GM21390 (cell line): ENCODE results near the gene REM1.

Experiments used
- ATAC-seq: cut with Tn5 transposase; IDR thresholded peaks from one replicate; pipeline ENCODE4 v1.9.1; 2021; ENCODE audit not compliant: unreplicated experiment

Gene REM1

GRCh38 chr20:31476643-31477215, 1.6 kb downstream of the REM1 start:
- ATAC-seq, result no peak

- ATAC-seq, result no peak
These were observed 8.9 kb downstream of the REM1 start for GRCh38 chr20:31484001-31484400.

DNA sequence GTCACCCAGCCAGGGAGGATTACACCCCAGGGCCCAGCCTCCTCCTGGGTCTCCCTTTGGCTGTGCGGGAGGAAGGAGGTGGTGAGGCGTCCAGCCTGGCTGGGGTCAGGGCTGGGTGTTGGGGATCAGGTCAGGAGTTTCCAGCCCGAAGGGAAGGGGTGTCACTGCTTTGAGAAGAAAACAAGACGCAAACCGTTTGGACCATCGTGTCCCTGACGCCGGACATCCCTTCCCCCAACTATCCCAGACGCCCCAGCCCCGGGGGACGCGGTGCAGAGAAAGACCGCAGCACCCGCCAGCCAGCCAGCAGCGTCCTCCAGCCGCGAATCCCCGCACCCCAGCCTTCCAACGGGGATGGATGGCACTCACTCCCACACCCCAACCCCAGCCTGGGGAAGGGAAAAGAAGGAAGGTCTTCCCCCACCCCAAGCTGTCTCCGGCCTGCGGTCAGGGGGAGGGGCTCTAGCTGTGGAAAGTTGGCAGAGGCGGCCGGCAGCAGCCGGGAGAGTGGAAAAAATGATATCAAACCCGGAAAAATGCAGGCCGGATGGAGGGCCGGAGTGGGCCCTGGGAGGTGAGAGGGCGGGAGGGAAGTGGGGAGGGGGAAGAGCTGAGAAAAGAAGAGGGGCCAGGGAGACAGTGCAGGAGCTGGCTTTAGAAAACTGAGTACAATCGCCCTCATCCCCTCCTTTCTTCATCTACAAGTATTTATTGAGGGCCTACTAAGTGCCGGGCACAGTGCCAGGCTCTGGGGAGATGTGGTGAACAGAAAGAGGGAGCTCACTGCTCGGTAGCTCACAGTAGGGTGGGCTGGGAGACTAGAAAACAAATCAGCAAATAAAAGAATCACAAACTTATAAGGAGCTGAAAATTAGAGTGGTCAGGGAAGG, 10.6 kb downstream of the REM1 start:
- ATAC-seq, result no peak

DNA sequence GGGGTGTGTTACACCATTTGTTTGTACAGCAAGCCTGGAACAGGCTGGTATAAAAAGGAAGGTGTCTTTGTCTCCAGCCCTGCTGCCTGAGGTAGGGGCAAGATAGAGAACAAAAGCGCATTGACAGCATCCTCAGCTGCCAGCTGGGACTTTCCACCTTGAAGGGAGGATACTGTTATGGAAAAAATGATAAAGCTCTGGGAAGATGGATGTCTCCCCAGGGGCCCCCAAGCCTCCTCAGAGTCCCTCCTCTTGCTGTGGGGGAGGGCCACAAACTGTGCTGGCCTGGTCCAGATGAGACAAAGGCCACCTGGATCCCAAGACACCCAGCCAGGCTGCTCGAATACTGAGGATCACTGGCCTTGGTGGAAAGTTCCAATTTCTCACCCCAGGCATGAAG, 13.0 kb downstream of the REM1 start:
- ATAC-seq, result no peak

DNA sequence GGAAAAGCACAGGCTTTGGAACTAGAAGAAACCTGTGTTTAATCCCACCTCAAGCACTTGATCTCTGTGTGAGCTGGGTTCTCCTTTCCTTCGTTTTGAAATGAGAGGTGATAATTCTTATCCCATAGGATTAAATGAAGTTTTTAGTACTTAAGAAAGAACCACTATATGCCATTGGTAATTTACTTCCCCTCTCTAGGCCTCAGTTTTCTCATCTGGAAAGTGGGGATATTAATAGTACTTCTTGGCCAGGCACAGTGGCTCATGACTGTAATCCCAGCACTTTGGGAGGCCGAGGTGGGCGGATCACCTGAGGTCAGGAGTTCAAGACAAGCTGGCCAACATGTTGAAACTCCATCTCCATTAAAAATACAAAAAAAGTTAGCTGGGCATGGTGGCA, 14.1 kb downstream of the REM1 start:
- ATAC-seq, result no peak

DNA sequence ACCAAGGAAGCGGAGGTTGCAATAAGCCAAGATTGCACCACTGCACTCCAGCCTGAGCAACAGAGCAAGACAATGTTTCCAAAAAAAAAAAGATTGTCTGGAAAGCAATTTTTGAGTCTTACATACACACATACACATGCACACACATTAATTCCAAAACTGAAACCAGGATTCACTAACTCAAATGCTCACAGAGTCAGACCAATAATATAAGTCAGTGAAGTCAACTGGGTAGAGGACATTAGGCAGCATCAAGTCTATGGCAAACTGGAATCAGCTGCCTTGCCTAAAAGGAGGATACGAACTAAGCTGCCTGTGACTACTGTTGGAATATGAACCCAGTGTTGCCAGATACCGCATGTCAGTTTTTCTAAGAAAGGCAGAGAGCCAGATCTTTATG, 15.7 kb downstream of the REM1 start:
- ATAC-seq, result no peak

- ATAC-seq, result no peak
These were observed 19.0 kb downstream of the REM1 start for GRCh38 chr20:31494131-31494530.

DNA sequence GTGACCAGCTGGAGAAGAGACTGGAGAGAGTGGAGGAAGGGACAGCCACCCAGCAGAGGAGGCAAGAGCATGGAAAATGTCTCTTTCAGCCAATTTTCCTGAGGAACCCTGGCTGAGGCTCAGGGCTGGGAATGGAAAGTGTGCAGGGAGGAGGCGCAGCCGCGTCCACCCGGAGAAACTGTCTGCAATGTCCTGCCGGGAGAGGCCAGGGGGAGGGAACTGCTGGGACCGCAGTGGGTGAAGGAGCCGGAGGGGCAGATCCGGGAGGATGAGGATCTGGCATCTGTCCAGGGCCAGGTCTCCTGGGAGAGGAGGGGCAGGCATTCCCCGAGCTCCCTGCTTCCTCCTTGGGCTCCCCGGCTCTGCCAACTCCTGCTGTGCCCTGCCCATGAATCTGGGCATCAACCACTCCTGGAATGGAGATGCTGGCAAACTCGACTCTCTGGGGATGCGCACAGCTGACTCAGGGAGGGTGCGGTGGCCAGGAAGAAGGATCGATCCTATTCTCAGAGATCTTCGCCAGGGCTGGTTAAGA, 21.7 kb downstream of the REM1 start:
- no peak for ATAC-seq

GRCh38 chr20:31497838-31498540, 22.9 kb downstream of the REM1 start:
- ATAC-seq, result no peak

DNA sequence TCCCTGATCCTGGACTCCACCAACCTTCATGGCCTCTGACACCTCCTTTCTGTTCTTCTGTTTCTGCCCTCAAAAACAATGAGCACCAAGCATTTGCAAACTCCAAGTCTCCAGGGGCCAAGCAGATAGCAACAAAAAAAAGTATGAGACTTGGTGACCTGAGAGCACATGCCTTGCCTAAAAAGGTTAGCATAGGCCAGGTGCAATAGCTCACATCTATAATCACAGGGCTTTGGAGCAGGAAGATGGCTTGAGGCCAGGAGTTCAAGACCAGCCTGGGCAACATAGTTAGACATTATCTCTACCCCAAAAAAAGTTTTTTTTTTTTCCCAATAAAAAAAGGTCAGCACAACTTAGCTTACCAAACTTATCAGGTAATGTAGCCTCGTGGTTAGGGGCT, 25.4 kb downstream of the REM1 start:
- no peak for ATAC-seq

DNA sequence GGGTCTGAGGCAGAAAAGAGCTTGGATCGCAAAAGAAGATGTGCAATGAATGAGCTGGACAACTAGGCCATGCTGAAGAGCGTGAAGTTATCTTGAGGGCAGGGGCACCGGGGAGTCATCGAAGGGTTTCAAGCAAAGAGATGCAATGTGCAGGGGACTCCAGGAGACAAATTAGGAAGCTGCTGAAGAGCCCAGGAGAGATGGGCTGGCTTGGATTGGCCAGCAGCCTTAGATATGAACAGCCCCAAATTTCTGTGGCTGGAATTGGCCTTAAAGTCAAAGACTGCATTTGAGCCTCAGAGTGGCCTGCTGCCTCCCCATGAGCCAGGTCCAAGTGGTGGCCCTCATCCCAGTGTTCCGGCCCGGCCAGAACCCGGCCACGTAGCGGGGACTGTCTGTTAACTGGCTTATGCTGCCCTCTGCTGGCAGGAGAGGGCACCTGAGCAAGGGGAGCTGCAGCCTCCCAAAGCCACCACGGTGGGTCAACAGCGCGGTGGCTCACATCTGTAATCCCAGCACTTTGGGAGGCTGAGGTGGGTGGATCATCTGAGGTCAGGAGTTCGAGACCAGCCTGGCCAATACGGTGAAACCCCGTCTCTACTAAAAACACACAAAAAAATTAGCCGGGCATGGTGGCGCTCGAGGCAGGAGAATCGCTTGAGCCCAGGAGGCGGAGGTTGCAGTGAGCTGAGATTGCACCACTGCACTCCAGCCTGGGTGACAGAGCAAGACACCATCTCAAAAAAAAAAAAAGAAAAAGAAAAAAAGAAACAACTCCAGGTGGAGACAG, 28.0 kb downstream of the REM1 start:
- peak; percentile 97 for ATAC-seq

DNA sequence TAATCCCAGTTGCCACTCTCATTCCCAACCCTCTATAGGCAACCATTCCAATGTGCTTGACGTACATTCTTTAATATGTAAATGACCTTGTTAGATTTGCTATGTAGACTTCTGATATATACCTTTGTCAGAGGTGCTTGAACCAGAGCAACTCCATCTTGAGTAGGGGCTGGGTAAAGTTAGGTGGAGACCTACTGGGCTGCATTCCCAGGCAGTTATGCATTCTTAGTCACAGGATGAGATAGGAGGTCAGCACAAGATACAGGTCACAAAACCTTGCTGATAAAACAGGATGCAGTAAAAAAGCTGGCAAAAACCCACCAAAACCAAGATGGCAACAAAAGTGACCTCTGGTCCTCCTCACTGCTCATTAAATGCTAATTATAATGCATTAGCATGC, 30.8 kb downstream of the REM1 start:
- no peak for ATAC-seq

- ATAC-seq, result no peak
These were observed 33.6 kb downstream of the REM1 start for GRCh38 chr20:31508517-31509244.

GRCh38 chr20:31514154-31515071, 39.3 kb downstream of the REM1 start, which contains the start of gene HM13:
Gene HM13, plus strand, starts transcription at chr20:31514442. Its CDS starts 110 bp downstream, at chr20:31514552.
- ATAC-seq, result peak; percentile 85

GRCh38 chr20:31515072-31515774, 40.1 kb downstream of the REM1 start:
- no peak for ATAC-seq

DNA sequence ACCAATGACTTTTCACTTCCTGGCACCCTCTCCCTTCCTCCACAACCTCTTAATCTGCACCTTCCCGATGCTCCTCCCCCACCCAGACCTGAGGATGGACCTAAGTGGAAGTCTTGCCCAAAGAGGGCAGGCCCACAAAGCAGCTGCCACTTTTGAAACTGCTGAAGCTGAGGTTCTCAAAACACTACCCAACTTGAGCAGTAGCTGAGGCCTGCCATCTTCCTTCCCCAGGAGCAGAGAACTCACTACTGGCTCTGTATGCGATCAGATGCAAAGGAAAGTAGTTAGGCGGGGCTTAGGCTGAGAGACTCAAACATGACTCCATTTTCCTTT, 40.7 kb downstream of the REM1 start:
- no peak for ATAC-seq

- no peak for ATAC-seq
These were observed 41.1 kb downstream of the REM1 start for GRCh38 chr20:31516166-31516565.

DNA sequence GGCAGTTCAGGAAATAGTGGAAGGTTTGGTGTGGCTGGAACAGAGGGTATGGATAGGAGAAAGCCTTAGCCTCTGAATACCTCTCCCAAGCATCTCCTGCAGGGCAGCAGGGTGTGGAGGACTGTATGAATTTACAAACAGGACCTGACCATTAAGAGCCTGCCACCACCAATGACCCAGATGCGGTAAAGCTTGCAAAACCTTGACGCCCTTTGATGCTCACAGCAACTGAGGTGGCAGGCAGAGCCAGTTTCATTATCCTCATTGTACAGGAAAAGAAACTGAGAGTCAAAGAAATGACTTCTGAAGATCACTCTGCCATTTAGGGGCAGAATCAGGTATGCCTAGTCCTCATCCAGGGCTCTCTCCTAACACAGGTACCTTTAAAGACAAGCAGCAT, 41.6 kb downstream of the REM1 start:
- ATAC-seq, result no peak

DNA sequence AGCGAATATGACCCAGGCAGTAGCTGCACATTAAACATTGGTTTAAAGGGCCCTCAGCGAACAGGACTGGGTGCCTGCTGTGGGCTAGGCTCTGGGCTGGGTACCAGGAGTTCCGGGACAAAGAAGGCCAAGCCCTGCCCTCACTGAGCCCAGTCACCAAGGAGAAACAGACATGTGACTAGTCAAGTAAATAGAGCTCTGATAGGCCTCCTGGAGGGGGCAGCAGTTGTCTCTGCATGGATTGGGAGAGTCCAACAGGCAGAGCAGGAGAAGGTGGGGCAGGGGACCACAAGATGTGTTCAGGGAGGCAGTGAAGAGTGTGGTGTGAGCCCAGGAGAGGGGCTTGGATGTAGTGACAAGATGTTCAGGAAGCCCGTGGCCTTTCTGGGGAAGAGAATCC, 42.3 kb downstream of the REM1 start:
- ATAC-seq, result no peak
